ENCODE measurements around the gene KANSL1L.
"Not testable (repeated sequence)": the region's sequence is repeated elsewhere in the genome, so short reads cannot be mapped to it uniquely, and the experiment has no call there.

Gene KANSL1L

GRCh38 chr2:210177769-210178168 is 6.6 kb upstream of the KANSL1L start:
- no peak for FAIRE-seq

GRCh38 chr2:210177115-210177514 is 5.9 kb upstream of the KANSL1L start:
- FAIRE-seq = not testable (repeated sequence)

- FAIRE-seq = no peak
These were observed 2.9 kb upstream of the KANSL1L start for GRCh38 chr2:210174086-210174485.

DNA sequence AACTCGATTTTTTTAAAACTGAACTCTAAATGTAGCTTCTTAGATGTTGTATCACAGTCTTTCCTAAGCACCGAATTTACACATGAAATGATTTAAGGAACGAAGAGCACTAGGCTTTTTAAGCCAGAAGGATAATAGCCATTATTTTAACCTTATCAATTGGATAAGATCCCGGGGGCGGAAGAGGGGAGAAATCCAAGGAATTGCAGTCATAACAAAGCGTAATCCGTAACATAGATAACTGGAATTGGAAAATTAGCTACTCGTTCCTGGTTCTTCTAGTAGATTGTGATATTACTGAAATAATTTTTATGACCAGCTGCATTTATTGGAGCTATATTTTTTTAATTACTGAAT is 988 bp upstream of the KANSL1L start:
- FAIRE-seq = peak; percentile 55

DNA sequence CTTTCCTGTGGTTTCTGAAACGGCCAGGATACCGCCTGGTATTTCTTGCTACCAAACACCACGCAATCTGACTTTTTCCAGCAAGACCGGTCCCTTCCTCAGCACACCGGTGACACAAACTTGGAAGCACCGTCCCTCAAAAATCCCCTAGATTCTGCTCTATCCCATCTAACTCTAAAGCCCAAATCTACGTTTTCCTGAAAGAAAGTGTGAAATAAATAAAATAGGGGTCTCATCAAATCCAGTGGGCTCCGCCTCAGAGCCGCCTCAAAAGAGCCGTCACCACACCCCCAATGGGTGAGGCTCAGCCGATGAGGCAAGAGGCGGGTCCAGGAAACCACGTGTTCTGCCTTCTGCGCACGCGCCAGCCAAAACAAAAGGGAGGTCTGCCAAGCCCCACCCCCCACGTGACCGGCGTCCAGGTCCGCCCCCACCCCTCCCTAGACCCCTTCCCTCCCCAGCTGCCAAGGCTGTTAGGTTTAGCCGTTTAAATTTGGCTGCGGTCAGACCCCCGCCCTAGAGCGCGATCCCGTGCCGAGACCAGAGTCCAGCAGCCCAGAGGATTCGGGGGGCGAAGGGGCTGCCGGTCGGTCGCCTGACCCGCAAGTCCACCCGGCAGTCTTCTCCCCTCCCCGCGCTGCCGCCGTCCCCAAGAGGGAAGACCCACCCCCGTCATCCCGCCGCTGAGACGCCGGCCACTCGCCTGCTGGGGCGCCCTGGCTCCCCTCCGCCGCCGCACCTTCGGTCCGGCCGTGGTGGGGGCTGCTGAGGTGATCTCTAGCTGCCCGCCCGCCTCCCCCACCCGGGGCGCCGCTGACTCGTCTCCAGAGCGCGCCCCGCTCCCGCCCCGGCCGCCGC is 534 bp downstream of the KANSL1L start:
- FAIRE-seq = peak; percentile 74

- FAIRE-seq = no peak
These were observed 1.1 kb downstream of the KANSL1L start for GRCh38 chr2:210170196-210170445.

GRCh38 chr2:210169516-210170195 is 1.6 kb downstream of the KANSL1L start:
- peak; percentile 90 for FAIRE-seq

- FAIRE-seq = no peak
These were observed 4.0 kb downstream of the KANSL1L start for GRCh38 chr2:210167227-210167626.

GRCh38 chr2:210162466-210163124 is 8.6 kb downstream of the KANSL1L start:
- FAIRE-seq = peak; percentile 92

DNA sequence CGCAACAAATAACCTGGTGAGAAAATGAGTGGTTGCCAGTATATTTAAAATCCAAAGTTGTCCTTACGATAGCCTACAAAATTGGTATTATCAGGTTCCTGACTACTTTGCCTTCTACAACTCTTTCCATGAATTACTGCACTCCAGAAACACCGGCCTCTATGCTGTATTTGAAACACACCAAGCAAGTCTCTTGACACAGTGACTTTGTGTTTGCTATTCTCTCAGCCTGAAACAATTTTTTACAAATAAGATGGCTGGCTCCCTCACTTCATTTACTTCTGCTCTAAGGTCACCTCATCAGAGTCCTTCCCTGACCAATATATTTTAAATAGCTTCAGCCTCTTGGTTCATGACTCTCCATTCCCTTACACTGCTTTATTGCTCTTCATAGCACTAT is 12.2 kb downstream of the KANSL1L start:
- FAIRE-seq = peak; percentile 84

DNA sequence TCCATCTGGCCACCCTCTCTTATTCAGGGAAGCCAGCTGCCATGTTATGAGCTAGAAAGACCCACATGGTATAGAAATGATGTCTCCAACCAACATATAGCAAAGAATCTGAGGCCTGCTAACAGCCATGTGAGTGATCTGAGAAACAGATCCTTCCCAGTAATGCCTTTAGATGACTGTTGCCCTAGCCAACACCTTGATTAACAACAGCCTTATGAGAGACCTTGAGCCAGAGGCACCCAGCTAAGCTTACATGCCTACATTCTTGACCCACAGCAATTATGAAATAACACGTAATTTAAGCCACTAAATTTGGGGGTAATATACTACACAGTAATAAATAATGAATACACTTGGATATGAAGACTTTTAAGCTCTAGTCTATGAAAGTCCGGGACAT is 13.0 kb downstream of the KANSL1L start:
- FAIRE-seq = no peak

GRCh38 chr2:210157526-210157925 is 13.7 kb downstream of the KANSL1L start:
- no peak for FAIRE-seq

GRCh38 chr2:210147614-210148013 is 23.6 kb downstream of the KANSL1L start:
- no peak for FAIRE-seq

DNA sequence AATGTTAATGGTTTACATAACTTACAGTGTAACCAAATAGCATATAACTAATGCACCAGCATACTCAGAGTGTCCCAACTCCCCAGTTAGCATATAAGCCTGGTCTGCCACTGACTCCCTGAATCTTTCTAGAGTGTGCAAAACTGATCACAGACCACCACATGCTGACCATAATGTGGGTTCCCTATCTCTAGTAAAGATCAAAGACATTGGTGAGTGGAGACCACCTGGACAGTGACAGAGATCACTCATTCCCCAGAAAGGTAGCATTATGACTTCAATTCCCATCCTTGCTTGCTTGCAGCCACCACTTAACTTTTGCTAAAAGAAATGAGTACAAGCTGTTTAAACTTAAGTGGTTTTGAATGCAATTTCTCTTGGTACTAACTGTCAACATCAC is 39.0 kb downstream of the KANSL1L start:
- FAIRE-seq = no peak

DNA sequence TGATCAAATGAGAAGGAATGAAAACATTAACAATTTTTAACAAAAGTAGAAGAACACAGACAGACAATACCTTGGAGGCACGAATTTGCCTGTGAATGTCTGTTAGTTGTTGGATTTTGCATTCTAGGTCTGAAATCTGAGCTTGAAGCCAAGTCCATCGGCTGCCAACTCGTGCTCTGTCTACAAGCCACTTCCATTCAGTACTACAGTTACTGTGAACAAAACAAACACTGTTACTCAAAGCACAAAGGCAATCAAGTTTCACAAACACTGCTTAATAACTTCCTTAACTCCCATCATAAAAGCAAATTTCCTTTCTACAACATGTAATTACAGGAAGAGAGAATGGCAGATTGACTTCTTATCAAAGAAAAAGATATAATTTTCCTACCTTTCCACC is 42.2 kb downstream of the KANSL1L start:
- FAIRE-seq = peak; percentile 30

- FAIRE-seq = peak; percentile 92
These were observed 57.5 kb downstream of the KANSL1L start for GRCh38 chr2:210113614-210114235.

DNA sequence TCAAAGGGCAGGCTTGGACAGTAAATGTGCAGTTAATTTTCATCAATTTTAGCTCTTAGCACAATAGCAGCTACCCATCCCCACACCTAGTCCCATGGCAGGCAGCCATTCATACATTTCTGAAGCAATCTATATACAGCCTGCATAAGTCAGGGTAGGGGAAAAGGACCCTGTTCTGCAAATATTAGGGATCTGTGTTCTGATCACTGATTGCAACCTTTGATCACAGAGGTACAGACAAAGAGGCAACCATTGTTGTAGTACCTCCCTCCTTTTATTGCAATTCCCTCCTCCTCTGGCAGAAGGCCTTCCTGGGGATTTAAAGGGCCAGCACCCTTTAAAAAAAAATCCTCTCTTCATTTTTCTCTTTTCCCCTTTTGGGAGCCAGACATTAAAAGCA is 58.3 kb downstream of the KANSL1L start:
- FAIRE-seq = no peak

DNA sequence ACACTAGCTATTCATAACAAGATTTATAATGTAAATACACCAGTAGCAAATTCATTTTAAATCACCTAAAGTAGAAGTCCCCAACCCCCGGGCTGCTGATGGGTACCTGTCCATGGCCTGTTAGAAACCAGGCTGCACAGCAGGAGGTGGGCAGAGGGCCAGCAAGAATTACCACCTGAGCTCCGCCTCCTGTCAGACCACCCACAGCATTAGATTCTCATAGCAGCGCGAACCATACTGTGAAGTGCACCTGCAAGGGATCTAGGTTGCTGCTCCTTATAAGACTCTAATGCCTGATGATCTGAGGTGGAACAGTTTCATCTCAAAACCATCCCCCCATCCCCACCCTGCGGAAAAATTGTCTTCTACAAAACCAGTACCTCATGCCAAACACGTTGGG is 71.3 kb downstream of the KANSL1L start:
- FAIRE-seq = no peak

- FAIRE-seq = no peak
These were observed 76.4 kb downstream of the KANSL1L start for GRCh38 chr2:210094787-210095186.

DNA sequence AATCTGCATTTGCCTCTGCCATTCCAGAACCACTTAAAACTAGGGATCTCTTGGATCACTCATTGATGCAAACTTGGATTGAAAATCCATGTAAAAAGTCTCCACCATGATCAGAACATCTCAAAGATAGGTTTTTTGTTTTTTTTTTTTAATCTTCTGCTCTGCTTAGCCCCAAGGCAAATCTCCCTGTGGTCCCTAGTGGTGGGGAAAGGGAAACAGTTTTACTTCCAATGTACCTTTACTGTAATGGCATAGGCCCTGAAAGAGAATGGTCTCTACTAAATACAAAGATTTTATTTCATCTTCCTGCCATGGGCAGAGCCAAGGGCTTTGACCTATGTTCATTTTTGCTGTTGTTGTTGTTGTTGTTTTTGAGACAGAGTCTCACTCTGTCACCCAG is 78.4 kb downstream of the KANSL1L start:
- FAIRE-seq = no peak

DNA sequence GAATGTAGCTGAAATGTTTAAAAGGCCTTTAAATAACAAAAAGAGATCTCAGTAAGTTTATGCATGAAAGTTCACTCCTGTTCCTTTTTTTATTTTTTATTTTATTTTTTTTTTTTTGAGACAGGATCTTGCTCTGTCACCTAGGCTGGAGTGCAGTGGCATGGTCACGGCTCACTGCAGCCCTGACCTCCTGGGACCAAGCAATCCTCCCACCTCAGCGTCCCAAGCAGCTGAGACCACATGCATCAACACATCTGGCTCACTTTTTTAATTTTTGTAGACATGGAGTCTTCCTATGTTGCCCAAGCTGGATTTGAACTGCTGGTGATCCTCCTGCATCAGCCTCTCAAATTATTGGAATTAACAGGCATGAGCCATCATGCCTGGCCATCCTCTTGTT is 84.3 kb downstream of the KANSL1L start:
- no peak for FAIRE-seq

DNA sequence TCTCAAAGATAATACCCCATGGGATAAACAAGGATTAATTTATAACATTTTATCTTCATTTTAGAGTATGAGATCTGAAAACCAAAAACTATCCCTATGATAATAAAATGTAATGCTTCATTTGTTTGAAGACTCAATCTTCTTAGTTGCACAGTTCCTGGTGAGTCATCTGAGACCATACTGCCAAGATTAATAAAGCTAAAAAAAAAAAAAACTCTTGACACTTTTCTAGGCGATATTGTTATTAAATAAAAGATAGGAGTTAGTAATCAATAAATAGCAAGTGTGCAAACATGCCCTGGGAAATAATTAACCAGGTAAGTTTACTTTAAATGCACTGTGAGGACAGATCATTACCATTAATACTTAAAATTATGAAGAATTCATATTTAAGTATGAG is 84.9 kb downstream of the KANSL1L start:
- FAIRE-seq = peak; percentile 95

DNA sequence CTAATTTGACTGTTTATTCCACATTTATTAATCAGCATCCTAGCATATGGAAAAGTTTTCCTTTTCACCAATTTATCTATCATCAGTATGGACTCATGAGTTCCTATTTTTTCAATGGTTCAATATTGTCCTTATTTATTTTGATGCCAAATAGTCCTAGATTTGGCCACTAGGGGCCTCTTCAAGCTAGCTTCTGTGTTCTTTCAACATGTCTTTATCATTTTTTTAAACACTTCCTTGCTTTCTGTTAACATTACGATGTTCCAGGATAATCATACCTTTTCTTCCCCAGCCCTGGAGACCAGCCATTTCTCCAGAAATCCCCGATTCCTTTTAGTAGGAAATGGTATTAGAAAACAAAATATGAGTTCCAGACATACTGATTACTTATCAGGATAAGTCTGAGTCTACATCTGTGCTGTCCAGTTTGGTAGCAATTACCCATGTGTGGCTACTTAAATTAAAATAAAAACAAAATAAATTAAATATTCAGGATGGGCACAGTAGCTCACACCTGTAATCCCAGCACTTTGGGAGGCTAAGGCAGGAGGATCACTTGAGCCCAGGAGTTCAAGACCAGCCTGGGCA is 98.2 kb downstream of the KANSL1L start:
- FAIRE-seq = peak; percentile 98
